SK-N-SH treated with all-trans-retinoic acid at 6 μM for 48 hours (cell line): Measurements from ENCODE around the gene HOMER1.

Source experiments
- ZFP30 ChIP-seq: fragments of 450-650 bp; formaldehyde crosslinking; IDR thresholded peaks from 2 replicates; pipeline ENCODE4 v1.5.0; 2022; ENCODE audit warnings: mild to moderate bottlenecking, moderate library complexity
- ZNF8 ChIP-seq: fragments of 450-650 bp; formaldehyde crosslinking; IDR thresholded peaks from 2 replicates; pipeline ENCODE4 v1.5.0; 2020; ENCODE audit warnings: mild to moderate bottlenecking, moderate library complexity
- TF ChIP-seq, protein P1 (sequence below): fragments of 250-450 bp; sonication (Bioruptor Pico); IDR thresholded peaks from 2 replicates; pipeline ENCODE4 v1.5.1; 2020; ENCODE audit warnings: low read depth, mild to moderate bottlenecking, moderate library complexity
- TF ChIP-seq, protein P2 (sequence below): fragments of 250-450 bp; sonication (Bioruptor Pico); IDR thresholded peaks from 2 replicates; pipeline ENCODE4 v1.8.0; 2020; ENCODE audit warnings: mild to moderate bottlenecking, moderate library complexity, borderline replicate concordance

DNA sequence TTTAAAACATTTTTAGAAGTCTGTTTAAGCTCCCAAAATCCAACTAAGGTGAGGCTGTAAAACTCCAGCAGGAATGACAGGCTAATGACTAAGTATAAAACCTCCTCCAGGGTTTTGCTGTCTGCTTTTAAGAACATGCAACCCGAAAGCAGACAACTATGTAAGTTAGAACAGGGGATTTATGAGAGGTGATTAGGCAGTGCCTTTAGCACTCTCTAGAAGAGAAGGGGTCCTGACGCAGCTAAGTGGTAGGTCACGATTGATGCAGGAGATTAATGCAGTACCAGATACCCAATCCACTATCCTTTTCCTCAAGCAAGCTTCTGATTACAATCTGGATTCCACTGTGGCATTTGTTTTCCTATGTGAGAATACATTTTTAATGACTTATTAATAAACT is 25.9 kb downstream of the HOMER1 start:
- TF ChIP-seq ZFP30 (CRISPR knock-in tag) (no peak), ZNF8 (CRISPR knock-in tag) (no peak)
- TF ChIP-seq, protein P1, sequence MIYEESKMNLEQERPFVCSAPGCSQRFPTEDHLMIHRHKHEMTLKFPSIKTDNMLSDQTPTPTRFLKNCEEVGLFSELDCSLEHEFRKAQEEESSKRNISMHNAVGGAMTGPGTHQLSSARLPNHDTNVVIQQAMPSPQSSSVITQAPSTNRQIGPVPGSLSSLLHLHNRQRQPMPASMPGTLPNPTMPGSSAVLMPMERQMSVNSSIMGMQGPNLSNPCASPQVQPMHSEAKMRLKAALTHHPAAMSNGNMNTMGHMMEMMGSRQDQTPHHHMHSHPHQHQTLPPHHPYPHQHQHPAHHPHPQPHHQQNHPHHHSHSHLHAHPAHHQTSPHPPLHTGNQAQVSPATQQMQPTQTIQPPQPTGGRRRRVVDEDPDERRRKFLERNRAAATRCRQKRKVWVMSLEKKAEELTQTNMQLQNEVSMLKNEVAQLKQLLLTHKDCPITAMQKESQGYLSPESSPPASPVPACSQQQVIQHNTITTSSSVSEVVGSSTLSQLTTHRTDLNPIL, result no peak
- TF ChIP-seq, protein P2, sequence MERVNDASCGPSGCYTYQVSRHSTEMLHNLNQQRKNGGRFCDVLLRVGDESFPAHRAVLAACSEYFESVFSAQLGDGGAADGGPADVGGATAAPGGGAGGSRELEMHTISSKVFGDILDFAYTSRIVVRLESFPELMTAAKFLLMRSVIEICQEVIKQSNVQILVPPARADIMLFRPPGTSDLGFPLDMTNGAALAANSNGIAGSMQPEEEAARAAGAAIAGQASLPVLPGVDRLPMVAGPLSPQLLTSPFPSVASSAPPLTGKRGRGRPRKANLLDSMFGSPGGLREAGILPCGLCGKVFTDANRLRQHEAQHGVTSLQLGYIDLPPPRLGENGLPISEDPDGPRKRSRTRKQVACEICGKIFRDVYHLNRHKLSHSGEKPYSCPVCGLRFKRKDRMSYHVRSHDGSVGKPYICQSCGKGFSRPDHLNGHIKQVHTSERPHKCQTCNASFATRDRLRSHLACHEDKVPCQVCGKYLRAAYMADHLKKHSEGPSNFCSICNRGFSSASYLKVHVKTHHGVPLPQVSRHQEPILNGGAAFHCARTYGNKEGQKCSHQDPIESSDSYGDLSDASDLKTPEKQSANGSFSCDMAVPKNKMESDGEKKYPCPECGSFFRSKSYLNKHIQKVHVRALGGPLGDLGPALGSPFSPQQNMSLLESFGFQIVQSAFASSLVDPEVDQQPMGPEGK (CRISPR knock-in tag), result no peak
